K562 (cell line): ENCODE data around the gene AKAP12. TPM values are rescaled to one million over a fixed set of nuclear protein-coding genes. Genes with fewer than 3 reads are reported as not detected.

Experiments
- ATAC-seq: fragments of 200-7000 bp; cut with Tn5 transposase; 3 replicates; pipeline ENCODE4 v1.9.1; 2020; ENCODE audit warnings: moderate library complexity
- BruUV-seq: library from RNA; stranded (reverse); fragments of 400-500 nt; replicated peaks from 2 replicates; lab custom pipeline; 2021; lab: Mats Ljungman, UMichigan
- CTCF ChIA-PET: fragments of 300-600 bp; formaldehyde crosslinking; extraction: SDS; loops from one replicate; lab custom pipeline; 2021; ENCODE audit warnings: low intra/inter-chr PET ratio; lab: Yijun Ruan, JAX
- POLR2A ChIA-PET: fragments of 300-600, 350-650 bp; sonication (Branson Sonifier 250); formaldehyde crosslinking; extraction: SDS; loops from one replicate; lab custom pipeline; 2021; ENCODE audit warnings: antibody characterized with exemption, inconsistent platforms; lab: Yijun Ruan, JAX
- DNase-seq, 4 experiments: peaks; one replicate each; pipeline versions ENCODE4 v3.0.0 to v3.0.0-alpha.2; 2011 to 2018; ENCODE audit warnings: low spot score in 3 of 4, mixed read lengths in 3 of 4; ENCODE audit errors: extremely low read depth in 1 of 4
- FAIRE-seq: peaks from 2 replicates; lab custom pipeline; 2011; peaks lifted over from hg19 to GRCh38; lab: Jason Lieb, UNC
- H2AFZ ChIP-seq: 2 replicates; pipeline ENCODE4 v1.6.0; 2011; ENCODE audit warnings: low read depth, low read length, control low read depth, inconsistent platforms
- H3K27ac ChIP-seq: fragments of 200-600 bp; 3 replicates; pipeline ENCODE4 v1.8.0; 2011; ENCODE audit warnings: low read depth, mild to moderate bottlenecking, control low read depth, inconsistent platforms, low read length, moderate library complexity, mixed read lengths; ENCODE audit errors: extremely low read depth
- H3K27me3 ChIP-seq, 2 experiments: fragments of 300-600 bp in 1 of 2; 2 replicates in 1 of 2; 3 replicates in 1 of 2; pipeline versions ENCODE4 v1.6.0 to v1.8.0; 2011; ENCODE audit warnings: inconsistent platforms in 2 of 2, low read length in 2 of 2, mild to moderate bottlenecking in 1 of 2, mixed read lengths in 1 of 2, moderate library complexity in 1 of 2; ENCODE audit not compliant: control insufficient read depth in 2 of 2, insufficient read depth in 2 of 2
- H3K36me3 ChIP-seq: fragments of 300-600 bp; 3 replicates; pipeline ENCODE4 v1.8.0; 2011; ENCODE audit warnings: mild to moderate bottlenecking, low read length, inconsistent platforms; ENCODE audit not compliant: control insufficient read depth, insufficient read depth
- H3K4me1 ChIP-seq, 2 experiments: fragments of 200-600 bp in 1 of 2; replicated peaks in 1 of 2; 2 replicates in 1 of 2; 3 replicates in 1 of 2; pipeline versions ENCODE4 v1.5.1 to v1.8.0; 2011; ENCODE audit warnings: inconsistent platforms in 2 of 2, low read length in 2 of 2, mild to moderate bottlenecking in 1 of 2, mixed read lengths in 1 of 2, moderate library complexity in 1 of 2; ENCODE audit not compliant: control insufficient read depth in 2 of 2, insufficient read depth in 2 of 2
- H3K4me2 ChIP-seq: 2 replicates; pipeline ENCODE4 v1.6.1; 2011; ENCODE audit warnings: low read length, control low read depth, inconsistent platforms, mixed read lengths; ENCODE audit not compliant: insufficient read depth
- H3K4me3 ChIP-seq: fragments of 200-600 bp; sonication (generic), shearing (Covaris generic); 2 replicates; pipeline ENCODE4 v1.5.1; 2016; ENCODE audit warnings: control low read depth, inconsistent platforms
- H3K79me2 ChIP-seq: fragments of 200-600 bp; 3 replicates; pipeline ENCODE4 v1.8.0; 2011; ENCODE audit warnings: low read length, inconsistent platforms; ENCODE audit not compliant: control insufficient read depth, insufficient read depth
- H3K9ac ChIP-seq, 2 experiments: 2 replicates each; pipeline versions ENCODE4 v1.6.0 to v1.6.1; 2011; ENCODE audit warnings: low read depth in 2 of 2, low read length in 2 of 2, control low read depth in 1 of 2, inconsistent platforms in 1 of 2, mild to moderate bottlenecking in 1 of 2, mixed read lengths in 1 of 2; ENCODE audit not compliant: insufficient read depth in 1 of 2
- H3K9me1 ChIP-seq: one replicate; pipeline ENCODE4 v1.6.0; 2011; ENCODE audit warnings: inconsistent platforms, mild to moderate bottlenecking, low read length, moderate library complexity; ENCODE audit not compliant: control insufficient read depth, insufficient read depth
- H3K9me3 ChIP-seq: replicated peaks from 2 replicates; pipeline ENCODE4 v1.5.1; 2011; ENCODE audit warnings: low read depth, low read length, inconsistent platforms; ENCODE audit not compliant: control insufficient read depth, insufficient read depth
- H4K20me1 ChIP-seq: replicated peaks from 2 replicates; pipeline ENCODE4 v1.6.1; 2011; ENCODE audit warnings: low read length, inconsistent platforms, mixed read lengths; ENCODE audit not compliant: control insufficient read depth, insufficient read depth
- CEBPG ChIP-seq, 3 experiments: fragments of 200-800 bp in 1 of 3; sonication (Bioruptor generic) in 1 of 3; sonication (generic) in 1 of 3; formaldehyde crosslinking in 1 of 3; IDR thresholded peaks in 2 of 3; conservative IDR thresholded peaks in 1 of 3; 2 replicates each; pipeline versions ENCODE4 v1.6.1 to v1.8.0; 2016 to 2022; ENCODE audit warnings: missing compliant biosample characterization in 2 of 3, missing genetic modification characterization in 2 of 3, mild to moderate bottlenecking in 1 of 3, missing genetic modification reagents in 1 of 3
- MEF2A ChIP-seq: IDR thresholded peaks from 2 replicates; pipeline ENCODE4 v1.6.1; 2011; ENCODE audit warnings: low read depth, mild to moderate bottlenecking, low read length, moderate library complexity; ENCODE audit not compliant: control insufficient read depth
- NR2C2 ChIP-seq, 2 experiments: fragments of 200-800 bp in 1 of 2; sonication (Bioruptor generic) in 1 of 2; sonication (generic) in 1 of 2; formaldehyde crosslinking in 1 of 2; IDR thresholded peaks; 2 replicates each; pipeline versions ENCODE4 v1.6.1 to v1.8.0; 2016 to 2022; ENCODE audit warnings: mild to moderate bottlenecking in 1 of 2, missing compliant biosample characterization in 1 of 2, missing genetic modification characterization in 1 of 2, missing genetic modification reagents in 1 of 2
- NR2F6 ChIP-seq: fragments of 450-650 bp; formaldehyde crosslinking; IDR thresholded peaks from 2 replicates; pipeline ENCODE4 v1.4.0; 2020; ENCODE audit warnings: mild to moderate bottlenecking
- RREB1 ChIP-seq: fragments of 250-450 bp; sonication (Bioruptor Pico); IDR thresholded peaks from 2 replicates; pipeline ENCODE4 v1.4.0; 2020
- ZC3H11A ChIP-seq: IDR thresholded peaks from 2 replicates; pipeline ENCODE4 v1.6.1; 2012; ENCODE audit warnings: low read depth, low read length, improper control_type of control experiment
- ZNF124 ChIP-seq: sonication (generic); formaldehyde crosslinking; IDR thresholded peaks from 2 replicates; pipeline ENCODE4 v1.8.1; 2022; ENCODE audit warnings: missing genetic modification reagents
- ZNF23 ChIP-seq: fragments of 250-450 bp; sonication (Bioruptor Pico); IDR thresholded peaks from 2 replicates; pipeline ENCODE4 v1.4.0; 2020; ENCODE audit warnings: mild to moderate bottlenecking
- WGBS: fragments of 100-300 bp; shearing (Covaris generic); methylation state at CpG from one replicate; pipeline ENCODE4 v1.1.6; 2016; ENCODE audit warnings: low coverage, mixed read lengths; ENCODE audit not compliant: insufficient coverage; ENCODE audit errors: missing lambda C conversion rate; 5-methylcytosine and 5-hydroxymethylcytosine counted together
- in situ Hi-C: fragments of 300-500 bp; cut with MboI; formaldehyde crosslinking; loops from 4 replicates; pipeline ENCODE4 v1.15.0; 2018; ENCODE audit warnings: inconsistent platforms, mixed read lengths
- intact Hi-C: fragments of 100-400 bp; cut with micrococcal nuclease; formaldehyde crosslinking; loops from 2 replicates; pipeline ENCODE4 v1.14.2; 2022
- polyA plus RNA-seq, 8 experiments: library from polyadenylated mRNA; depleted of rRNA in 4 of 8; stranded (reverse) in 5 of 8; unstranded in 3 of 8; fragments of >200 nt; fragmentation: Nextera tagmentation in 2 of 8; fragmentation: Illumina TruSeq in 1 of 8; extraction: Ambion mirVana in 2 of 8; extraction: Trizol in 1 of 8; gene quantifications; 2 replicates each; pipeline versions ENCODE4 v1.2.1 to v1.2.3, GENCODE V29; 2011 to 2014; ENCODE audit warnings: inconsistent platforms in 1 of 8, missing spikeins in 1 of 8
- total RNA-seq, 7 experiments: library from RNA; depleted of rRNA in 6 of 7; stranded (reverse); fragments of >200 nt in 6 of 7; fragmentation: Illumina TruSeq in 2 of 7; extraction: Trizol in 2 of 7; gene quantifications; 2 replicates each; pipeline versions ENCODE4 v1.2.1 to v1.2.3, GENCODE V29; 2011 to 2021; ENCODE audit warnings: low replicate concordance in 1 of 7
- TF ChIP-seq, protein P1 (sequence below): sonication (generic); formaldehyde crosslinking; IDR thresholded peaks from 2 replicates; pipeline ENCODE4 v1.8.0; 2022; ENCODE audit warnings: mild to moderate bottlenecking, low read depth, missing genetic modification reagents
- TF ChIP-seq, protein P2 (sequence below): sonication (generic); formaldehyde crosslinking; IDR thresholded peaks from 2 replicates; pipeline ENCODE4 v1.9.0; 2022; ENCODE audit warnings: mild to moderate bottlenecking, missing genetic modification reagents

The AKAP12 gene
- total and polyA plus RNA-seq, 9 of the 15 experiments (the other 6 are each of a cell fraction or from before 2014, with no cell fraction given), result 0.08 to 2.0 (median 0.62) TPM

DNA sequence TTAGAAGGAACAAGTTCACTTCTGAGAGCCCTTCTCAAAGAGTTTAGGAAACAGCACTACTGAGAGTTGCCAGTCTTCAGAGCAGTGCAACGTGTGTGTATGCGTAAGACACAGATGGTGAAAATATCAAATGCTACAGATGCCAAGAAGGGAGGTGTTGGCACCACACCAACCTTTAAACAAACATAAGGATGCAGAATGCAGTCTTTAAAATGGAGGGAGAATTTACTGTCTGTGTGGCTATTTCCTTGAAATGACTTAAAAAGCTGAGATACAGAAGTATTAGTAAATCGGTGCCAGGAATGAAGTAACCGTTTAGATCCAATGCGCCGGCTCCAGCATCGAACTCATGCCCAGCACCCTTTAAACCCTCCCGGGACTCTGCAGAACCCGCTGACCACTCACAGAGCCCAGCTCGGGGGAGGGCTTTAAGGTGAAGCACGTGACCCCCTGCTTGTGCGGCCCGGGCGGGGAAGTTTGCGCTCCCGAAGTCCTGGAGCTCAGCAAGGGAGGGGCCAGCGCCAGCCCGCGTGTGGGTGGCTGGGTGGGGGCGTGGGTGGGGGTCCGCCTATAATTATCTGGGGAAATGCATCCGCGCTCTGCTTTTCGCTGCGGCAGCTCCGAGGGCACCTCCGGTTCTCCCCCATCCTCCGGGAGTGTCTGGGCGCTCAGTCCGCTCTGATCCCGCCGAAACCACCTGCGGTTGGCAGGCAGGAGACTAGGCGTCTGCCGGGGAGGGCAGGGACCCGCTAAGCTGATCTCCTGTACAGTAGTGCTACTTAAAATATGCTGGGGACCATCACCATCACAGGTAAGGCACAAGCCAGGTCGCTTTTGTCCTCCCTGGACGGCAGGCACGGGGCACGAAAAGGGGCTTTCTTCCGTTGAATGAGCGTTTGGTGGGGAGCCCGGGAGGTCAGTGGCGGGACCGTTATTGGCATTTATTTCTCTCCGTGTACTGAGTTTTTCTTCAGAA, 85.6 kb downstream of the AKAP12 start:
- DNase-seq, result no peak
- 0 out of 4 replicates have a peak overlapping the region, but pooled peaks of 1 of the 2 experiments have one; percentile 33 for H3K9ac ChIP-seq
- TF ChIP-seq RREB1 (CRISPR knock-in tag) (no peak), NR2C2 (CRISPR knock-in tag; IDR thresholded peaks at IDR 0.05) (no peak), NR2C2 (tag; IDR thresholded peaks at IDR 0.05) (no peak), MEF2A (no peak), ZC3H11A (no peak), ZNF124 (CRISPR knock-in tag) (no peak), ZNF23 (CRISPR knock-in tag) (no peak), NR2F6 (CRISPR knock-in tag) (no peak), CEBPG (CRISPR knock-in tag; IDR thresholded peaks at IDR 0.05) (no peak), CEBPG (tag; conservative IDR thresholded peaks at IDR 0.05 in 1 of 2, IDR thresholded peaks at IDR 0.05 in 1 of 2) (no peak)
- TF ChIP-seq, protein P1, sequence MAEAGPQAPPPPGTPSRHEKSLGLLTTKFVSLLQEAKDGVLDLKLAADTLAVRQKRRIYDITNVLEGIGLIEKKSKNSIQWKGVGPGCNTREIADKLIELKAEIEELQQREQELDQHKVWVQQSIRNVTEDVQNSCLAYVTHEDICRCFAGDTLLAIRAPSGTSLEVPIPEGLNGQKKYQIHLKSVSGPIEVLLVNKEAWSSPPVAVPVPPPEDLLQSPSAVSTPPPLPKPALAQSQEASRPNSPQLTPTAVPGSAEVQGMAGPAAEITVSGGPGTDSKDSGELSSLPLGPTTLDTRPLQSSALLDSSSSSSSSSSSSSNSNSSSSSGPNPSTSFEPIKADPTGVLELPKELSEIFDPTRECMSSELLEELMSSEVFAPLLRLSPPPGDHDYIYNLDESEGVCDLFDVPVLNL (CRISPR knock-in tag), result no peak
- TF ChIP-seq, protein P2, sequence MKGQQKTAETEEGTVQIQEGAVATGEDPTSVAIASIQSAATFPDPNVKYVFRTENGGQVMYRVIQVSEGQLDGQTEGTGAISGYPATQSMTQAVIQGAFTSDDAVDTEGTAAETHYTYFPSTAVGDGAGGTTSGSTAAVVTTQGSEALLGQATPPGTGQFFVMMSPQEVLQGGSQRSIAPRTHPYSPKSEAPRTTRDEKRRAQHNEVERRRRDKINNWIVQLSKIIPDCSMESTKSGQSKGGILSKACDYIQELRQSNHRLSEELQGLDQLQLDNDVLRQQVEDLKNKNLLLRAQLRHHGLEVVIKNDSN (CRISPR knock-in tag), result peak; percentile 28; the same call in 1 of the 2 replicates

More for the DNA sequence above, 85.6 kb downstream of the AKAP12 start:
- no peaks in the 10 kb centered on the region for H3K9me3 ChIP-seq
- ChIA-PET CTCF (interaction anchor here (1.9 to 3.5 kb wide), 3 partner anchors 311 to 433 kb away, joined by 5 to 40 read pairs (median 38); no protein-coding TSS in a partner anchor), POLR2A (interaction anchor here (0.6 to 1.4 kb wide), 12 partner anchors 10 to 434 kb away, joined by 3 to 6 read pairs (median 3); no protein-coding TSS in a partner anchor)
- H3K27ac ChIP-seq, result no peak overlapping the region
- no peaks in the 10 kb centered on the region for H4K20me1 ChIP-seq
- H2AFZ ChIP-seq, result no peak overlapping the region
- no peaks in the 10 kb centered on the region for H3K36me3 ChIP-seq
- ATAC-seq (peak; percentile 66), FAIRE-seq (no peak)
- no peak overlapping the region for H3K4me2 ChIP-seq
- H3K4me1 ChIP-seq, result peaks cover 0 to 6% of the 10 kb centered on the region in 2 experiments; a peak in 2 of 5 replicates
- intact Hi-C loops, result loop anchor here (2.0 to 10.0 kb wide), 2 partner anchors 211 to 509 kb away; no protein-coding TSS in a partner anchor
- H3K4me3 ChIP-seq, result no peak overlapping the region
- no TSS peak for BruUV-seq
- in situ Hi-C loops, result loop anchor here (5.0 kb wide), 1 partner anchor 433 kb away; no protein-coding TSS in a partner anchor
- no peaks in the 10 kb centered on the region for H3K79me2 ChIP-seq
- H3K27me3 ChIP-seq, result peaks cover 46 to 61% of the 10 kb centered on the region in 2 experiments
- 10% methylated on average over 40 of the region's 46 CpGs for WGBS
- H3K9me1 ChIP-seq, result no peaks in the 10 kb centered on the region
